ENCODE data around the gene IFNA17.
"Not testable (repeated sequence)": the region's sequence is repeated elsewhere in the genome, so short reads cannot be mapped to it uniquely, and the experiment has no call there.

Gene IFNA17

DNA sequence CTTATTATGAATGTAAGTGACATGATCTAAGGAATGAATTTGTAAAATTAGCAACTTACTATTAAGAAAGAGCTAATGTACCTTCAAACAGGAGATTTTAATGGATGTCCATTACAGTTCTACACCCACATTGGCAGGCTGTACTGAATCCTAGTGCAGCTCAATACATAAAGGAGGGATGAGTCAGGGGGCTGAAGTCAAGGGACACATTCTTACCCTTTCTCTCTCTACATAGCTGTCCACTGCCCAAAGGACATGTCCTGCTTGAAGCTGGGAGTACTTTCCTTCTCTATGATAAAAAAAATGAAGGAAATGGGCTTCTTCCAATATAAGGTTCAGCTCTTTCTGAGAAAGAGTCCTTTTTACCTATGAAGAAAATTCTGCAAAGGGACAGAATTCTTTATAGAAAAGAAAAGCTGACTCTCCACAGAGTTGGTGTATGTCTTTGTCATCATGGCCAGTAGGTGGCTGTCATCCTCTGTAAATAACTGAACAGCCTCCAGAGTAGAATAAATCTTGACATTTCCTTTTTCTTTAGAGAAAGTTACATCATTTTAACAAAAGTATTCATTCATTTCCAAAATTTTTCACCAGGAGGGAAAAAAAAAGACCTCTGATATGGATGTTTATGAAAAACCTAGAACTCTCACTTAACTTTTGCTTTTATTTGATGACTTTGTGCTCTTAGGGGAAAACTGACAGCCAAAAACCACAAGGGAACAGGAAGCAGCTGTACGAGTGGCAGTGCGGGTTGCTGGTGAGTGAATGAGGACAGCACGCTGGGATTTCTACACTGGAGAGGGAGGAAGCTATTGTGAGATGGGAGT lies 24.9 kb upstream of the IFNA17 start:
- DNase-seq (ENCODE audit: low spot score) = no peak
- TF ChIP-seq, protein P1, sequence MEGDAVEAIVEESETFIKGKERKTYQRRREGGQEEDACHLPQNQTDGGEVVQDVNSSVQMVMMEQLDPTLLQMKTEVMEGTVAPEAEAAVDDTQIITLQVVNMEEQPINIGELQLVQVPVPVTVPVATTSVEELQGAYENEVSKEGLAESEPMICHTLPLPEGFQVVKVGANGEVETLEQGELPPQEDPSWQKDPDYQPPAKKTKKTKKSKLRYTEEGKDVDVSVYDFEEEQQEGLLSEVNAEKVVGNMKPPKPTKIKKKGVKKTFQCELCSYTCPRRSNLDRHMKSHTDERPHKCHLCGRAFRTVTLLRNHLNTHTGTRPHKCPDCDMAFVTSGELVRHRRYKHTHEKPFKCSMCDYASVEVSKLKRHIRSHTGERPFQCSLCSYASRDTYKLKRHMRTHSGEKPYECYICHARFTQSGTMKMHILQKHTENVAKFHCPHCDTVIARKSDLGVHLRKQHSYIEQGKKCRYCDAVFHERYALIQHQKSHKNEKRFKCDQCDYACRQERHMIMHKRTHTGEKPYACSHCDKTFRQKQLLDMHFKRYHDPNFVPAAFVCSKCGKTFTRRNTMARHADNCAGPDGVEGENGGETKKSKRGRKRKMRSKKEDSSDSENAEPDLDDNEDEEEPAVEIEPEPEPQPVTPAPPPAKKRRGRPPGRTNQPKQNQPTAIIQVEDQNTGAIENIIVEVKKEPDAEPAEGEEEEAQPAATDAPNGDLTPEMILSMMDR (IDR thresholded peaks at IDR 0.05) = no peak
- no peak overlapping the region for H3K4me3 ChIP-seq
- no peak overlapping the region for H3K27ac ChIP-seq

DNA sequence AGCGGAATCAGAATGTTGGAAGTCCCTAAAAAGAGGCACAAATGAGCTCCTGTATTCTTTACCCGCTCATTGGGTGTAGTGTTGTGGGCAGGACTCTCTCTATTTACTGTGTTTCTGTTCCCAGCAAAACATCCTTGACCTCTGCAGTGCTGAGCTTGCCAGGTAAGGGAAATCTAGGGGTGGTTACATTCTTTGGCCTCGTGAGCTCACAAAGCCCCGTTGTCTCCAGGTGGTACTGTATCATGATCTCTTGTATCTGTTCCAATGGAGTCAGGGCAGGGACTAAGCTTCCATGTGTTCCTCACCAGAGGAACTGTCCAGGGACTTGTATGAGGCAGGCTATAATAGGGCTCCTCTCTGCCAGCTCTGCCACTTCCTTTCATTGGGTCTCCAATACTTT lies 23.6 kb upstream of the IFNA17 start:
- no peak overlapping the region for H3K4me3 ChIP-seq
- DNase-seq (ENCODE audit: low spot score) = no peak
- TF ChIP-seq, protein P1 (IDR thresholded peaks at IDR 0.05) = no peak
- no peak overlapping the region for H3K27ac ChIP-seq

DNA sequence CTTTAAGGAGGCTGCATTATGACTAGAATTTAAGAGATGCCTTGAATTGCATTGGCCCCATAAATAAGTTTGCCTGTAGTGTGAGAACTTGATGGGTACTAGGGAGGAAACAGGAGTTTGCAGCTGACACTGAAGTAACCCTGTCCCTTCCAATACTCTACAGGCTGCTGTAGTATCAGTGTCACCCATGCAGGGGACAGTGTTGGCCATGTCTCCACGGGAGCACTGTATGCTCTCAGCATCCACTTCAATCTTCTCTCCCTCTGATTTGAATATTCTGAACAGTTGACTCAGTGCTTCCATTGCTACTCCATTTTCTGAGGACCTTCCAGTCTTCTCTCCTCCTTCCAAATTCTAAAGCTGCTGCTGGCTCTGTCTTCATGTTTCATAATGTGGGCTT lies 23.2 kb upstream of the IFNA17 start:
- no peak for DNase-seq (ENCODE audit: low spot score)
- TF ChIP-seq, protein P1 (IDR thresholded peaks at IDR 0.05) = no peak
- Histone ChIP-seq H3K27ac (no peak overlapping the region), H3K4me3 (no peak overlapping the region)

DNA sequence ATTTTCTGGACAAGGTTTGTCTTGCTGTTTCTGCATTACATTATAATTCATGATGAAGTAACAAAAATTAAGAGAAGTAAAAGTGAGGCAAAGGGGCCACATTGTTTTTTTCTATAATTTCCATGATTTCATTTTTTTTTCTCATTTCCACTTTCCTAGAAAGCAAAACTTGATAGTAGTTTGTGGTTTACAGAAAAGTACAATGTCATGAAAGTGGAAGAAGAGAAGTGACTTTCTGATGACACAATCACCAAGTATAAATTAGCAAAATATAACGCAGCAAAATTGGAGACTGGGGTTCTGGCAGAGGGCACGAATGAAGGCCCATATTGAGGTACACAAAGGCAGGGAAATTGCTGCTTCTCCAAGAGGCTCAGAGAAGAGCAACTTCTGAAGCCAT lies 16.8 kb upstream of the IFNA17 start:
- TF ChIP-seq, protein P1 (IDR thresholded peaks at IDR 0.05) = no peak
- Histone ChIP-seq H3K27ac (no peak overlapping the region), H3K4me3 (no peak overlapping the region)
- no peak for DNase-seq (ENCODE audit: low spot score)

DNA sequence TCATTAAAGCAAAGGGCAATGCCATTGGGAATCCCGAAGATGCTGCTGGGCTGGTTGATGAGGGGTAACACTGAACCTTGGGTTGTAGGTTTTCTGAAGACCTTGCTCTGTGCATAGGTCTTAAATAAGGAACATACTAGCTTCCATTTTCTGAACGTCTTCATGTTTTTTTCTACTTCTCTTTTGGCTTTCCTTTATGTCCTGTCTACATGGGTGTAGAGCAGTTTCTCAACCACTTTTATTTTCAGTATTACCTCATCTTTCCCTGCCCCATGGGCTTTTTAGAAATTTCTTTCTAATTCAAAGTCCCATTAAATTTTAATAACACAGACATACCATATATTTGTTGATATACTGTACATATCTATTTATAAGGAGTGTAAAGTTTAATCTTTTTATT lies 11.9 kb upstream of the IFNA17 start, which contains the start of gene IFNA14:
TSS of gene IFNA14 (minus strand) at position 95 of the 400 bp plus-strand sequence. CDS start at position 25, 70 bp downstream.
- Histone ChIP-seq H3K4me3 (no peak within 1 kb of the TSS), H3K27ac (no peak within 1 kb of the TSS)
- TF ChIP-seq, protein P1 (IDR thresholded peaks at IDR 0.05) = no peak
- no peak for DNase-seq (ENCODE audit: low spot score)

DNA sequence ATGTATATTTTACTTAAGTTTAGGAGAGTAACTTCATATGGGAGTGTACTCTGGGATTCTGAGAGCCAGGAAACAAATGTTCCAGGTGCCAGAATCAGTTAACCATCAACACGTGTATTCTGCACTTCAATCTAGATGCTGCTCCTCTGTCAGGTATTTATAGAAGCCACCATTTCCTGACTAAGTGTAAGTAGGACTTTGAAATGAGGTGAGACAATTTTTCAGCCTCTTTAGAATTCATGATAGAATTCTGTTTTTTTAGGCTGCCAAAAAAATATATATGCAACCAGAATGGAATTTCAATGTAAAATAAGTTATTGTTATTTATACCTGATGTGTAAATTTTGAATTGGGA lies 8.3 kb upstream of the IFNA17 start:
- not testable (repeated sequence) for H3K27ac ChIP-seq; DNase-seq (ENCODE audit: low spot score); H3K4me3 ChIP-seq

DNA sequence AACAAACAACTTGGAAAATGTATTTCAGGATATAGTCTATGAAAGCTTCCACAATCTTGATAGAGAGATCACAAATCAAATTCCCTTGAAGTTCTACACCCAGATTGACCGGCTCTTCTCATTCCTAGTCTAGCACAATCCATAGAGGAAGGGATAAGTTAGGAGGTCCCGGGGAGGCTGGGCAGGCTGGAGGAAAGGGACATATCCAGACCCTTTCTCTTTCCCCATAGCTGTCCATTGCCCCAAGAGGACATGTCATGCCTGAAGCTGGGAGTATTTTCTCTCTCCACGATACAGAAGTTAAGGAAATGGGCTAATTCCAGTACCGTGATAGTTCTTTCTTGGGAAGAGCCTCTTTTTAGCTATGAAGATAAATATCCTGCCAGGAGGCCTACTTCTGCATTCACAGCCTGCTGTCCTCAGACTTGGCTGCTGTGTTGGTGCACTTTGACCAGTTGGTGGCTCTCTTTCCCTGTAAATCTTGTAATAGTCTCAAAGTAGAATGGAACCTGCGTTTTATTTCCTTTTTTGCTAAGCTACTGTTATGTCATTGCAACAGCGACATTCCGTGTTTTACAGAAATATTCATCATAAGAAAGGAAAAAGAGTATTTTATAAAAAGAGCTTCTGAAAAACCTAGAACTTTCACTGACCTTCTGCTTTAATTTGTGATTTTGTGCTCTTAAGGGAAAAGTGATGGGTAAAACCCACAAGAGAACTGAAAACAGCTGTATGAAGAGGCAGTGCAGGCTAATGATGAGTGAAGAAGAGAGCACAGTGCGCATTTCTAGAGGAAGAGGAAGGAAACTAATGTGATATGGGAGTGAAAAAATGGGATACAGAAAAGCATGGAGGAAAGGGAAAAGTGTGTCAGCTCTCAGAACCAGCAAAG lies 7.7 kb upstream of the IFNA17 start:
- TF ChIP-seq, protein P1 (IDR thresholded peaks at IDR 0.05) = peak; percentile 15
- not testable (repeated sequence) for H3K27ac ChIP-seq; DNase-seq (ENCODE audit: low spot score); H3K4me3 ChIP-seq

Data from coronary artery (tissue), 2 donors.